GM21576 (cell line): ENCODE data around the gene PLEKHM3.

ENCODE experiments used
- ATAC-seq: cut with Tn5 transposase; IDR thresholded peaks from one replicate; pipeline ENCODE4 v1.9.1; 2021; ENCODE audit warnings: mild to moderate bottlenecking, moderate library complexity; ENCODE audit not compliant: unreplicated experiment

The PLEKHM3 gene

DNA sequence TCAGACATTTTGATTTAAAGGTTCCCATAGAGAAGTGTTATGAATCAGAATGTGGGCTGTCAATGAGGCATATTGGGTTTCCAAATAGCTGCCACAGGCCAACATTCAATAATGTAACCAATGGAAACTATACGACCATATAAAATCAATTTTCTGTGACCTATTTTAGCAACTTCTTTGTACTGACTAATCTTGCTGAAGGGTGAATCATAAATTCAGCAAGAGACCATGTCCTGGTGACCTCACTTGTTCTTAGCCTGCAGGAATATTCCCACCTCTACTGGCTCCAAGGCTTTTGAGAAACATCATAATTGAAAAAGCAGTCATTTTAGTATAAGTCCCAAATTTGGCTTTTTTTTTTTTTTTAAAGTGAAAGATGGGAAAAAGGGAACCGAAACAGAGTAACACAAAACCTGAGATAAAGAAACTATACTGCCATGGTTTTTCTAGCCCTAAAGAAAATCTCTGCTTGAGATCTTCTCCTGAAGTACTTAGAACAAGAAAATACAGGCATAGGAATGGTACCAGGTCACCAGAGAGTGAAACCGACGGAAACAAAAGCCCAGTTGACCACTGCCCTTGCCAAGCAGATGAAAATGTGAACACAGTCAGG, 32.1 kb downstream of the PLEKHM3 start:
- ATAC-seq: peak; percentile 68

GRCh38 chr2:207991944-207992343, 33.4 kb downstream of the PLEKHM3 start:
- no peak for ATAC-seq

GRCh38 chr2:207990784-207991183, 34.5 kb downstream of the PLEKHM3 start:
- ATAC-seq: no peak

DNA sequence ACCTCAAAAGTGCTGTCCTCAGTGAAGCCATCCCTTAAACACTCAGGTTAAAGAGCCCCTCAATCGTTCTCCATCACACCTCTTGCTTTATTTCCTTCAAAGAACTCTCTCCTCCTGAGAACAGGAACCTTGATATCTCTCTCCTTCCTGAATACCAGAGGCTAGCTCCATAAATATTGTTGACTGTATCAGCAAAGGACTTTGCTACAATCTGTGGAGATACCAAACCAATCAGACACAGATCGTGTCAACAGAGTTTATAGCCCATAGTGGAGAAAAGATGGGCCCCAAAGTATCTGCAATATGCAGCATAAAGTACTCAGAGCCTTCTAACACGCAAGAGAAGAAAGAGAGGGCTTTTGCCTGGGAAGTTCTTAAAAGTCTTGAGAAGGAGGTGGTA, 36.4 kb downstream of the PLEKHM3 start:
- no peak for ATAC-seq

- ATAC-seq: no peak
Measured at GRCh38 chr2:207987025-207987716, 38.2 kb downstream of the PLEKHM3 start.

DNA sequence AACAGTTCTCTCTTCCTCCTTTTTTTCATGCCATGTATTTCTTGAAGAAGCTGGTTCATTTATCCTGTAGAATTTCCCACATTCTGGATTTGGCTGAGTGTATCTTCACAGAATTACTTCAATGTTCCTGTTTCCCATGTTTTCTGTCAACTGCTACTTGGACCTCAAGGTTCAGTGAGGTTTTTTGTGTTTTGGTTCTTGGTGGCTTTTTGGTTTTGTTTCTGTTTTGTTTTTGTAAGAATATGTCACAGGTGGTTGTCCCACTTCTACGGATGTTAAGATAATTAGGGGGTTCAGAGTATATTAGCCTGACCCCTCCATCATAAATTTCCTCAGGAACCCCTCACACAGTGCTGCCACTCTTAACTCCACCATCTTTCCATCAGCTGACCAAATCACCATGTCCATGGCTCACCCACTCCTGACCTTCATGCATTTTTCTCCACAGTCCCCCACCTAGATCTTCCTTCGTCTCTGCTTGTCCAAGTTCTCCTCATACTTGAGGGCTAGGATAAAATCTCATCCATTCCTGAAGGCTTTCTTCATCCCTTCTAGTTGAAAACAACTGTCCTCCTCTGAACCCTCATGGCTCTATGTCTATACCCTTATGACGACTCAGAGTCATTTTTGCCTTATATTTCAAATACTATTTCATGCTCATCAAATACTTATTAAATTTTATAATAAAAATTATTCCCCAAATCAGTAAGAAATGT, 40.4 kb downstream of the PLEKHM3 start:
- ATAC-seq: no peak

- peak; percentile 78 for ATAC-seq
Measured at GRCh38 chr2:207983641-207984042, 41.7 kb downstream of the PLEKHM3 start.

DNA sequence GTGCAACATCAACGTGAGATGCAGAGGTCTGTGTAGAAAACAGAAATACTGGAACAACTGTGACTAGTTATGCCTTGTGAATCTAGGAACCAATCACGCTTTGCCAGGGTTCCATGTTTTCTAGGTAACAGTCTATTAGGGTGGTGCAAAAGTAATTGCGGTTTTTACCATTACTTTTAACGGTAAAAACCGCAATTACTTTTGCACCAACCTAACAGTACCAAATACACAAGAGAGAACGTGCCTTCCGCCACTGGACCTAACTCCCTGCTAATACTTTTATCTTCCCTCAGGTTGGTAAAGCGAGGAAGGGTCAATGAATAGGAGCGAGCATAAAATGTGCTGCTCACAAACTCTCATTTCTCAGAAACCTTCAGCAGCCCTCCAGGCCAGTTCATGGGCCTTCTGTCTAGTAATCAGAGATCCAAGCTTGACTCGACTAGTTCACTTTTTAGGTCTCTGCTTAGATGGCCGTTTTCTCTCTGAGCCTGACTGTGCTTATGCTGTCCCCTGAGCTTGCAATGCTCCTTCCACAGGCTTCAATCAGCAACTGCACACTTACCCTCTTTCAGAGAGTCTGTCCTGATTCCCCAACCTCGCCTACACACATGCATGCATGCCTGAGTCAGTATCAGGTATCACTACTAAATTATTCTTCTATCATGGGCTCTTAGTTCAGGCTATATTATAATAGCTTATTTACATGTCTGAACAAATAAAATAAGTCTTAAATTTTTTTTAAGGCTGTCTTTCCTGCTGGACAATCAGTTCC, 47.0 kb downstream of the PLEKHM3 start:
- no peak for ATAC-seq

- no peak for ATAC-seq
Measured at GRCh38 chr2:207975921-207976320, 49.4 kb downstream of the PLEKHM3 start.

DNA sequence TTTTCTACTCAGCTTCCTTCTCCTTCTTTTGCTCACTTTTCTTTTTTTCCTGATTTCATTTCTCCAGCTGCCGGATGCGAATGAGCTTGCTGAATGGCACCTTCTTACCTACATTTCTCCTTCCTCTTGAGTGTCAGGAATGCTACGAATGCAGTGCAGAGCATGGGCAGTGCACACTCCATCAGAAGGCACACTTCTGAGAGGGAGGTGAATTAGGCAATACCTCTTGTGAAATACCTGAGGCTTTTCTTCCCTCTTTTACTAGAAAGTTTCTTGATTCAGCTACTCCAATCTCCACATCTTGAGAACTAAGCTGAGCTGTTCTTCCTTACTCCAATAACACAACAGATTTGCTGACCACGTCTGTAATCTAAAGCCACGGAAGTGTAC, 51.1 kb downstream of the PLEKHM3 start:
- ATAC-seq: no peak

DNA sequence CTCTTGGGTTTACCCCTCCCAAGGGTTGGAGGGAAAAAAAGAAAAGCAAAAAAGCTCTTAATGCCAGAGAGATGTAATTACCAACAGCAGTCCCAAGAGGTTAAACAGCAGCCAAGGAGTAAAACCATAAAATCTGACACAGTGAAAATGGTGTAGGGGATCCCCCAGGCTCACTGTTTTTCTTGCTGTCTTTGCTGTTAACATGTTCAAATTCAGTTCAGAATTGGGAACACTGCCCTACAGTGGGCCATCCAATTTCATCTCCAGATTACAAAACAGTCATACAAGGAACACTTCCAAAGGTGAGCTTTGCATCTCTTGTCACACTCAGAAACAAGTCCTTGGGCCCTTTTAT, 54.5 kb downstream of the PLEKHM3 start:
- ATAC-seq: no peak

DNA sequence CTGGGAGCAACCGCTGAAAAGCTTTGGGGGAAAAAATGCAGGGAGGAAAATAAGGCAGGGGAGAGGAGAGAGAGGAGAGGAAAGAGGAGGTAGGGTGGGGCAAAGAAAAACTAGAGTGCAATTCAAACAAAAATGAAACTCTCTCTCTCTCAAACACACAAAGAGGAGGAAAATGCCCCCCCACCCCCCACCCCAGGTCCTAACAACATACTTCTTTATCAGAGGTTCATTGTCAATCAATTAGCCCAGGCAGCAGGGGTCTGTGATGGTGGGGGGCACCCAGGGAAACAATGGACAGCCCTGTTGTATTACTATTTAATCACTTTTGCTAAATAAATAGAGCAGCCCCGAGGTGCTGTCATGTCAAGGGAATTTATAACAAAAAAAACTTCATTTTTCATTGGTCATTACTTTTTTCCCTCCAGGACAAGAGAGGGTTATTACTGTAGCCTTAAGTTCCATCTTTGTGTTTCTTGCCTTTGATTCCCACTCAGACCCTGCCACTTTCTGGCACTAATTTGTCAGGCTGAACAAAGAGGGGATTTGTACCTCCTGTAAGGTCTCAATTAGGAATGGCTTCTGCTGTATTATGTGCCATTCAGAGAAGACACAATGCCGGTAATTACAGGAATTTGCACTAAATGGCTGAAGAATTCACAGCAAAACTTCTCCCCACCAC, 55.0 kb downstream of the PLEKHM3 start:
- ATAC-seq: no peak

- no peak for ATAC-seq
Measured at GRCh38 chr2:207969249-207969648, 56.1 kb downstream of the PLEKHM3 start.

GRCh38 chr2:207967121-207967520, 58.2 kb downstream of the PLEKHM3 start:
- ATAC-seq: no peak

DNA sequence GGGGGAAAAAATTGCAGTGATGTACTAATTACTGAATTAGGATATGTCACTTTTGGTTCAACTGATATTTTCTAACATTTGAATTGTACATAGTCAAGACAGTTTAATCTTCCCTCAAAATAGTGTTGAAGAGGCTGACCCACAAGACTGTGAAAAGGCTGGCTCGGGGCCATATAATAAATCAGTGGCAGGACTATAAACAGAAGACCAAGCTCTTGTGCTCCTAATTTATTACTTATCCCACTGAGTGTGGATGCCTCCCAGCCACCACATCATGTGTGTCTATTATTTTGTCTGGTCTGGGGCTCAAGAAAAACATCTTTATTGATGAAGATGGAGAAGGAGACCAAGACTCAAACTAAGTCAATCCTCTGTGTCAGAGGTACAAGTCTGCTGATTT, 64.4 kb downstream of the PLEKHM3 start:
- no peak for ATAC-seq

DNA sequence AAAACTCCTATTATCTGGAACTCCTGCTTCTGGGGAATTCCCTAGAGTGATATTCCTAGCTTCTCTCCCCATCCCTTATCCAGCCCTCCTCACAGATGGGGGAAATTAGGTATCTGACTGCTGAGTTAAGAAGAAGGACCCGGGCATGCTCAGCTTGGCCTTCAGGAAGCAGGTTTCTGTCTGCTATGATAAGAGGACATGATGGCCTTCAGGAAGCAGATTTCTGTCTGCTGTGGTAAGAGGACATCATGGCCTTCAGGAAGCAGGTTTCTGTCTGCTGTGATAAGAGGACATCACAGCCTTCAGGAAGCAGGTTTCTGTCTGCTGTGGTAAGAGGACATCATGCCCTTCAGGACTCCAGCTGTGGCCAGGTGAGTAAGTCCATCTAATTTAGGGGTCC, 65.2 kb downstream of the PLEKHM3 start:
- no peak for ATAC-seq

DNA sequence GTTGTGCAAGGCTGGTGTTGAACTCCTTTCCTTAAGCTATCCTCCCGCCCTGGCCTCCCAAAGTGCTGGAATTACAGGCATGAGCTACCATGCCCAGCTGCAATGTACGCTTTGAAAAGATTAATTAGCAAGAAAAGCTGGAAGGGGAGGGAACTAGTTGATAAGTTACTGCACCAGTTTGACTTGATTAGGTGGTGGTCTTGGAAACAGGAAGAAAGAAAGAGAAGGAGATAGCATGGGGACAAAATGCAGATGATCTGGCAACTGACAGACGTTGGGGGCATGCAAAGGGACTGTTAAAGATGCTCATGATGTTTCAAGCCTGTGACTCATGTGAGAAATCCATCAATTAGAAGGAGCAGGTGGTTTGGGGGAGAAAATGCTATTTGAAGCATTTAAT, 68.6 kb downstream of the PLEKHM3 start:
- ATAC-seq: no peak

GRCh38 chr2:207955456-207955855, 69.9 kb downstream of the PLEKHM3 start:
- ATAC-seq: no peak

GRCh38 chr2:207953354-207953753, 72.0 kb downstream of the PLEKHM3 start:
- ATAC-seq: no peak

- ATAC-seq: peak; percentile 50
Measured at GRCh38 chr2:207952564-207953345, 72.6 kb downstream of the PLEKHM3 start.
